ENCODE measurements around the gene C1QTNF1.

DNA sequence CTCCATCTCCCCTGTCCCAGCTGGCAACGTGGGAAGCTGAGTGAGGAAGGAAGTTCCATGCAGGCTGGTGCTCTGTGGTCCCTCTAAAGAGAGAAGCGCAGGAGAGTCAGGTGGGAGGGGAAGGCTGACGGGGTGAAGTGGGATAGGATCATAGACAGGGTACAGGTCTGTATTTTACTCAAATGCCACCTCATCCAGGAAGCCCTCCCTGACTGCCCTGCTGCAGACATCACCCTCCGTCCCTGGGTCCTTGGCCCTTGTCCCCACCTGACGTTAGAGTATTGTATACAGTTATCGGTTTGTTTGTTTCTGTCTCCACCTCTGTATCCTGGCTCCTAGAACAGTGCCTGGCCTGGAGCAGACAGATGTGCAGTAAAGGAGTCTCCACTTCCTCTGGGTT lies 26.1 kb upstream of the C1QTNF1 start:
- TF ChIP-seq POLR2A (IDR thresholded peaks at IDR 0.05; ENCODE audit: low read depth, low read length) (no peak), POLR2AphosphoS5 (IDR thresholded peaks at IDR 0.05; ENCODE audit: low read depth, low read length) (no peak)

All from GM12891 (cell line).